ENCODE measurements around the gene CEACAM16.

Gene CEACAM16
- long read RNA-seq, result 0 reads

GRCh38 chr19:44698492-44699201, at the start of gene CEACAM16:
CEACAM16 (plus strand) TSS chr19:44699151; CDS start chr19:44701457, 2,306 bp downstream.
- TF ChIP-seq CTCF (IDR thresholded peaks at IDR 0.05; ENCODE audit: insufficient read depth, low read length) (no peak), SPI1 (IDR thresholded peaks at IDR 0.05; ENCODE audit: borderline replicate concordance, low read depth) (no peak)
- Histone ChIP-seq H3K27me3 (ENCODE audit: insufficient read depth, poor library complexity, severe bottlenecking) (no peaks in the 10 kb centered on the region), H3K4me3 (replicated peaks; ENCODE audit: insufficient read depth, low read length) (no peak within 1 kb of the TSS), H3K27ac (replicated peaks) (no peak within 1 kb of the TSS)
- DNase-seq (ENCODE audit: low read depth in 1 of 2, low spot score in 1 of 2), result no peak

GRCh38 chr19:44649578-44650145, 49.3 kb upstream of the CEACAM16 start:
- H3K4me3 ChIP-seq (replicated peaks; ENCODE audit: insufficient read depth, low read length), result no peak overlapping the region
- TF ChIP-seq CTCF (IDR thresholded peaks at IDR 0.05; ENCODE audit: insufficient read depth, low read length) (no peak), REST (IDR thresholded peaks at IDR 0.05; ENCODE audit: insufficient replicate concordance, low read depth) (no peak), GABPA (IDR thresholded peaks at IDR 0.05; ENCODE audit: low read depth) (no peak), POLR2AphosphoS5 (IDR thresholded peaks at IDR 0.05; ENCODE audit: low read depth) (no peak), SPI1 (IDR thresholded peaks at IDR 0.05; ENCODE audit: borderline replicate concordance, low read depth) (no peak)
- no peak for DNase-seq (ENCODE audit: low read depth in 1 of 2, low spot score in 1 of 2)

GRCh38 chr19:44653343-44653742, 45.6 kb upstream of the CEACAM16 start:
- no peak for DNase-seq (ENCODE audit: low read depth in 1 of 2, low spot score in 1 of 2)
- Histone ChIP-seq H3K27me3 (ENCODE audit: insufficient read depth, poor library complexity, severe bottlenecking) (no peaks in the 10 kb centered on the region), H3K4me3 (replicated peaks; ENCODE audit: insufficient read depth, low read length) (no peak overlapping the region), H3K27ac (replicated peaks) (no peak overlapping the region)
- TF ChIP-seq GABPA (IDR thresholded peaks at IDR 0.05; ENCODE audit: low read depth), result no peak
- TF ChIP-seq POLR2AphosphoS5 (IDR thresholded peaks at IDR 0.05; ENCODE audit: low read depth), result no peak
- no peak for TF ChIP-seq SPI1 (IDR thresholded peaks at IDR 0.05; ENCODE audit: borderline replicate concordance, low read depth)
- TF ChIP-seq CTCF (IDR thresholded peaks at IDR 0.05; ENCODE audit: insufficient read depth, low read length), result no peak
- TF ChIP-seq REST (IDR thresholded peaks at IDR 0.05; ENCODE audit: insufficient replicate concordance, low read depth), result no peak

More at GRCh38 chr19:44649578-44650145, 49.3 kb upstream of the CEACAM16 start:
- Histone ChIP-seq H3K27ac (replicated peaks) (no peak overlapping the region), H3K27me3 (ENCODE audit: insufficient read depth, poor library complexity, severe bottlenecking) (no peaks in the 10 kb centered on the region)
